T-helper 2 cell (primary cell): Measurements from ENCODE around the gene DPH5.

Source experiments
- DNase-seq, 5 experiments: peaks; one replicate each; pipeline versions ENCODE4 v3.0.0 to v3.0.0-alpha.2; 2012 to 2022

The DPH5 gene

GRCh38 chr1:101030881-101031280 lies 5.3 kb upstream of the DPH5 start:
- no peak for DNase-seq

- DNase-seq: no peak
Measured at GRCh38 chr1:101029184-101029583, 3.6 kb upstream of the DPH5 start.

- no peak for DNase-seq
Measured at GRCh38 chr1:101028466-101028865, 2.9 kb upstream of the DPH5 start.

- DNase-seq: peak in 1 of 5 experiments; percentile 29
Measured at GRCh38 chr1:101027194-101027772, 1.7 kb upstream of the DPH5 start.

- DNase-seq: no peak
Measured at GRCh38 chr1:101026430-101026788, 825 bp upstream of the DPH5 start.

- DNase-seq: no peak
Measured at GRCh38 chr1:101025283-101025656, 314 bp downstream of the DPH5 start.

- no peak for DNase-seq
Measured at GRCh38 chr1:101022294-101022693, 3.3 kb downstream of the DPH5 start.

GRCh38 chr1:101017448-101017847 lies 8.1 kb downstream of the DPH5 start:
- DNase-seq: no peak

- DNase-seq: no peak
Measured at GRCh38 chr1:101013776-101014175, 11.8 kb downstream of the DPH5 start.

- DNase-seq: no peak
Measured at GRCh38 chr1:101008229-101008834, 17.3 kb downstream of the DPH5 start.

- peak in 1 of 5 experiments; percentile 70 for DNase-seq
Measured at GRCh38 chr1:101006553-101006952, 19.0 kb downstream of the DPH5 start.

GRCh38 chr1:101005871-101006270 lies 19.7 kb downstream of the DPH5 start:
- peak in 2 of 5 experiments; percentile 7 to 66 for DNase-seq

- DNase-seq: peak in 1 of 5 experiments; percentile 77
Measured at GRCh38 chr1:101005183-101005582, 20.4 kb downstream of the DPH5 start.

GRCh38 chr1:101004670-101005069 lies 20.9 kb downstream of the DPH5 start:
- DNase-seq: no peak

- DNase-seq: peak in 1 of 5 experiments; percentile 43
Measured at GRCh38 chr1:101004061-101004460, 21.5 kb downstream of the DPH5 start.

- DNase-seq: no peak
Measured at GRCh38 chr1:101003012-101003650, 22.5 kb downstream of the DPH5 start.

GRCh38 chr1:101002551-101002950 lies 23.0 kb downstream of the DPH5 start:
- DNase-seq: no peak

- no peak for DNase-seq
Measured at GRCh38 chr1:101000131-101000873, 25.3 kb downstream of the DPH5 start.

- no peak for DNase-seq
Measured at GRCh38 chr1:100998426-100998825, 27.2 kb downstream of the DPH5 start.

- peak in 1 of 5 experiments; percentile 28 for DNase-seq
Measured at GRCh38 chr1:100995198-100995988, 30.2 kb downstream of the DPH5 start.

- DNase-seq: no peak
Measured at GRCh38 chr1:100989306-100990077, 36.1 kb downstream of the DPH5 start.

GRCh38 chr1:100988121-100988520 lies 37.5 kb downstream of the DPH5 start:
- no peak for DNase-seq
